Ureter (tissue), 1 donor: ENCODE results near the gene MVP. TPM values are rescaled to one million over a fixed set of nuclear protein-coding genes. Genes with fewer than 3 reads are reported as not detected.
A peak's percentile ranks its signal among the peaks of the same experiment; 100 is the strongest.
"Not testable (repeated sequence)": the region's sequence is repeated elsewhere in the genome, so short reads cannot be mapped to it uniquely, and the experiment has no call there.

Experiments used
- DNase-seq: peaks from one replicate; pipeline ENCODE4 v3.0.0-alpha.2; 2020; ENCODE audit warnings: low spot score
- total RNA-seq: library from RNA; stranded (reverse); gene quantifications from one replicate; pipeline ENCODE4 v1.2.4, GENCODE V29; 2023
- donor health status: DM: yes; HTN: yes; CAD: no.

Gene MVP
- total RNA-seq, 1 donor from 2014 or later: 158 TPM

- DNase-seq: peak; percentile 63
Measured at GRCh38 chr16:29815032-29815721, 5.1 kb upstream of the MVP start.

- DNase-seq: peak; percentile 99
Measured at GRCh38 chr16:29815793-29816693, 4.2 kb upstream of the MVP start, which contains the start of gene PAGR1. TSS of gene PAGR1 (plus strand) at chr16:29816152. CDS start at chr16:29816526, 374 bp downstream.

GRCh38 chr16:29816694-29817441, 3.4 kb upstream of the MVP start:
- peak; percentile 80 for DNase-seq

GRCh38 chr16:29818082-29818481, 2.2 kb upstream of the MVP start:
- no peak for DNase-seq

- DNase-seq: no peak
Measured at GRCh38 chr16:29819506-29819905, 756 bp upstream of the MVP start.

- peak; percentile 87 for DNase-seq
Measured at GRCh38 chr16:29820730-29821642, 724 bp downstream of the MVP start.

GRCh38 chr16:29821643-29822115, 1.4 kb downstream of the MVP start:
- DNase-seq: no peak

- no peak for DNase-seq
Measured at GRCh38 chr16:29824589-29825144, 4.4 kb downstream of the MVP start.

GRCh38 chr16:29825145-29826044, 5.1 kb downstream of the MVP start:
- no peak for DNase-seq

- no peak for DNase-seq
Measured at GRCh38 chr16:29826342-29826695, 6.1 kb downstream of the MVP start.

GRCh38 chr16:29830774-29831173, 10.5 kb downstream of the MVP start:
- DNase-seq: no peak

- no peak for DNase-seq
Measured at GRCh38 chr16:29831490-29831889, 11.2 kb downstream of the MVP start.

GRCh38 chr16:29833219-29833618, 13.0 kb downstream of the MVP start:
- not testable (repeated sequence) for DNase-seq

- no peak for DNase-seq
Measured at GRCh38 chr16:29834079-29834478, 13.8 kb downstream of the MVP start.

GRCh38 chr16:29835926-29836325, 15.7 kb downstream of the MVP start:
- no peak for DNase-seq

GRCh38 chr16:29836623-29837022, 16.4 kb downstream of the MVP start:
- no peak for DNase-seq

- no peak for DNase-seq
Measured at GRCh38 chr16:29837841-29838240, 17.6 kb downstream of the MVP start.

- no peak for DNase-seq
Measured at GRCh38 chr16:29839822-29840221, 19.6 kb downstream of the MVP start.

GRCh38 chr16:29840240-29840639, 20.0 kb downstream of the MVP start:
- no peak for DNase-seq

GRCh38 chr16:29841631-29842030, 21.4 kb downstream of the MVP start:
- DNase-seq: no peak
